ENCODE data around the gene OR2AT4.
"Not testable (repeated sequence)": the region's sequence is repeated elsewhere in the genome, so short reads cannot be mapped to it uniquely, and the experiment has no call there.

The OR2AT4 gene

DNA sequence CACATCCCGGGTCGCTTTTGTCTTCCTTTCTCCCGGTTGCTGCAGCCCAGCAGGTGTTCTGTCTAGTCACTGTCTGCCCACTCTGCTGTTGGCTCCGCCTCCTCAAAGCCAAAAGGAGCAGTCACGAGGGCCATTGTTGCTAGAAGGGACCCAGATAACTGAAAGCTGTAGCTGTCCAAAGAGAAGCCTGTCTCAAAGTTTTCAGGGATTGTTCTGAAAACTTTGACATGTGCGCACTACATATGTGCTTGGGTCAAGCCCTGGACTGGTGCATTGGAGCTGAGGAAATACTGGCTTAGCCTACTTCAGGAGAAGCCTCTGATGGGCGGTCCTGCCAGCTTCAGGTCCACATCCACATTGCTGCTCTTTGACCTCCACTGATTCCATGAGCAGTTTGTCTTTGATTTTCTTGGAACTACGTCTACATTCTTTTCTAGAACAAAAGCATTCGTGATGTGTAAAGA lies 8.8 kb upstream of the OR2AT4 start:
- Histone ChIP-seq H3K27me3 (ENCODE audit: control insufficient read depth in 2 of 2, insufficient read depth in 2 of 2, low read length in 2 of 2) (no peaks in the 10 kb centered on the region), H3K27ac (ENCODE audit: low read depth in 2 of 2, low read length in 2 of 2) (no peak overlapping the region), H3K4me1 (ENCODE audit: control insufficient read depth in 2 of 2, insufficient read depth in 2 of 2, low read length in 2 of 2) (no peaks in the 10 kb centered on the region), H3K4me3 (ENCODE audit: low read length in 2 of 2) (no peak overlapping the region), H3K9me3 (ENCODE audit: control insufficient read depth in 2 of 2, low read length in 2 of 2) (no peaks in the 10 kb centered on the region), H3K9ac (ENCODE audit: low read depth in 1 of 2, low read length in 2 of 2) (no peak overlapping the region), H3K36me3 (ENCODE audit: control insufficient read depth in 2 of 2, insufficient read depth in 2 of 2, low read length in 2 of 2) (no peaks in the 10 kb centered on the region)

DNA sequence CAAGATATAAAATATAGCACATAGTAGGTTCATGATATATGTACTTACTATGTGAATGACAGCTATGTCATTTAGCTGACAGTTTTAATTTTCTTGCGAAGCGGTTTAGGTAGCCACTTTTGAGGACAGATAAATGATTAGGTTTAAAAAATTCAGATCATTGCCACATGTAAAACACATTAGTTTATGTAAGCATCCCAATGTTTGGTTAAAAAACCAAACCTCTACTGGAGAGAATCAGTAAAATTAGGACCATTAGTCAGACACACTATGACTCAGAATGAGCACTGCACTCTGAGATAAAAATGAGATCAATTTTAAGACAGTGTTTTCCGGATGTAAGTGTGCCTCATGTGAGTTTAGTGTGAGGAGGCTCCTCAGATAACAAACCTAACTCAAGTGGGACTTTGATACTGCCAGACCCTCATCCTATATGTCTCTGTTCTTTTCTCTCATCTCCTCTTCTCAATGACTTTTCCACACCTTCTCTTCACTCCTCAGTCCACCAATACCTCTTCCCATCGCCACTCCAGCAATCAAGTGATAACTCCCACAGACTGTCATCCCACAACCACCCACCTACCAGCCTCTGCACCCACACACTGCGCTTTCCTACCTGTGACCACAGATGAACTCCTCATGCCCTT lies 6.8 kb upstream of the OR2AT4 start:
- no peaks in the 10 kb centered on the region for H3K36me3 ChIP-seq (ENCODE audit: control insufficient read depth in 2 of 2, insufficient read depth in 2 of 2, low read length in 2 of 2)
- H3K4me3 ChIP-seq (ENCODE audit: low read length in 2 of 2): no peak overlapping the region
- H3K27me3 ChIP-seq (ENCODE audit: control insufficient read depth in 2 of 2, insufficient read depth in 2 of 2, low read length in 2 of 2): no peaks in the 10 kb centered on the region
- H3K4me1 ChIP-seq (ENCODE audit: control insufficient read depth in 2 of 2, insufficient read depth in 2 of 2, low read length in 2 of 2): no peaks in the 10 kb centered on the region
- H3K9me3 ChIP-seq (ENCODE audit: control insufficient read depth in 2 of 2, low read length in 2 of 2): no peaks in the 10 kb centered on the region
- no peak overlapping the region for H3K9ac ChIP-seq (ENCODE audit: low read depth in 1 of 2, low read length in 2 of 2)
- H3K27ac ChIP-seq (ENCODE audit: low read depth in 2 of 2, low read length in 2 of 2): no peak overlapping the region

DNA sequence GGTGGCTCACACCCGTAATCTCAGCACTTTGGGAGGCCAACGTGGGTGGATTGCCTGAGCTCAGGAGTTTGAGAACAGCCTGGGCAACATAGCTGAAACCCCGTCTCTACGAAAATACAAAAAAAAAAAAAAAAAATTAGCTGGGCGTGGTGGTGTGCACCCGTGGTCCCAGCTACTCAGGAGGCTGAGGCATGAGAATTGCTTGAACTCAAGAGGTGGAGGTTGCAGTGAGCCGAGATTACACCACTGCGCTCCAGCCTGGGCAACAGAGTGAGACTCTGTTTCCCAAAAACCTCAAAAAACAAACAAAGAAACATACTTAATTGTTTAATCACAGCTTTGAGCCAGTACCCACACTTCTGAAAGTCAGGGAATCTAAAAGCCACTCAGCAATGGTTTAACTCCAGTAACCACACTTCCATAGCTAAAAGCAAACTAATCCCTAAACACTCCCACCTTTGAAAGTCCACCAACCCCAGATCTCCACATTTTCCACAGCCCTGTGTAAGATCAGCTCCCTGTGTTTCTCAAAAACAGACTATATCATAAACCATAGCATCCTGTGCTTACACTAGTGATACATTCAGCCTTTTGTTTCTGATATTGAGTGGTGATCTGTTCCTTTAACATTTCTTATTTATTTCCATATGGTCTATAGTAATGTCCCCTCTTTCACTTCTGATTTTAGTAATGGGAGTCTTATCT lies 4.9 kb upstream of the OR2AT4 start:
- Histone ChIP-seq H3K4me3 (ENCODE audit: low read length in 2 of 2) (no peak overlapping the region), H3K27ac (ENCODE audit: low read depth in 2 of 2, low read length in 2 of 2) (no peak overlapping the region), H3K9ac (ENCODE audit: low read depth in 1 of 2, low read length in 2 of 2) (no peak overlapping the region)

DNA sequence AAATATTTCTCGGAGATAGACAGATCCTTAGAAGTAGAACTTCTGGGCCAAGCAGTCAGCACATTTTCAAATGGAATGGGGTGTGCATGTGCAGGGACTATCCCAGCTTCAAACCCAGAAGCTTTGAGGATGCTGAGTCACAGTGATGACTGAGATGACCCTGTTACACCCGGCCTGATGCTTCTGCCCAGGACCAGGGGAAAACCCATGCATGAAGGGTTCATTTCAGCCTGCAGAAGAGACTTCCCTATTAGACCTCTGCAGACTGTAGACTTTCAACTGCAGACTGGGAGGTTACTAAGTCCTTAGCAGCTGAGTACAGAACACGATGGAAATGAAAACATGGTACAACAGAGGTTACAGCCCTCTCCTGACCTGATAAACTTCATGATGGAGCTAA lies 3.6 kb upstream of the OR2AT4 start:
- Histone ChIP-seq H3K27ac (ENCODE audit: low read depth in 2 of 2, low read length in 2 of 2) (no peak overlapping the region), H3K9ac (ENCODE audit: low read depth in 1 of 2, low read length in 2 of 2) (no peak overlapping the region), H3K36me3 (ENCODE audit: control insufficient read depth in 2 of 2, insufficient read depth in 2 of 2, low read length in 2 of 2) (no peaks in the 10 kb centered on the region), H3K4me3 (ENCODE audit: low read length in 2 of 2) (no peak overlapping the region), H3K4me1 (ENCODE audit: control insufficient read depth in 2 of 2, insufficient read depth in 2 of 2, low read length in 2 of 2) (no peaks in the 10 kb centered on the region), H3K27me3 (ENCODE audit: control insufficient read depth in 2 of 2, insufficient read depth in 2 of 2, low read length in 2 of 2) (no peaks in the 10 kb centered on the region), H3K9me3 (ENCODE audit: control insufficient read depth in 2 of 2, low read length in 2 of 2) (no peaks in the 10 kb centered on the region)

More for the DNA sequence above, 4.9 kb upstream of the OR2AT4 start:
- Histone ChIP-seq H3K27me3 (ENCODE audit: control insufficient read depth in 2 of 2, insufficient read depth in 2 of 2, low read length in 2 of 2) (no peaks in the 10 kb centered on the region), H3K4me1 (ENCODE audit: control insufficient read depth in 2 of 2, insufficient read depth in 2 of 2, low read length in 2 of 2) (no peaks in the 10 kb centered on the region), H3K9me3 (ENCODE audit: control insufficient read depth in 2 of 2, low read length in 2 of 2) (no peaks in the 10 kb centered on the region), H3K36me3 (ENCODE audit: control insufficient read depth in 2 of 2, insufficient read depth in 2 of 2, low read length in 2 of 2) (no peaks in the 10 kb centered on the region)

DNA sequence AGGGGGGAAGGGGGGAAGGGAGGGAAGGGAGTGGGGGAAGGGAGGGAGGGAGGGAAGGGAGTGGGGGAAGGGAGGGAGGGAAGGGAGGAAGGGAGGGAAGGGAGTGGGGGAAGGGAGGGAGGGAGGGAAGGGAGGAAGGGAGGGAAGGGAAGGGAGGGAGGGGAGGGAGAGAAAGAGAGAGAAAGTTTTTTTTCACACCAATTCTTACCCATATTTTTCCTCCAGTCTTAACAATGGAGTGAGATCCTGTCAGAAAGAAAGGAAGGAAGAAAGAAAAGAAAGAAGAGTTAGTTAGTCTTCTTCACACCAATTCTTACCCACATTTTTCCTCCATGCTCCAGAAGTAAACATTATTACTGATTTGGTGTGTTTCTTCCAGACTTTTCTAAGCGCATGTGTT lies 3.0 kb upstream of the OR2AT4 start:
- Histone ChIP-seq H3K4me3 (ENCODE audit: low read length in 2 of 2) (no peak overlapping the region), H3K4me1 (ENCODE audit: control insufficient read depth in 2 of 2, insufficient read depth in 2 of 2, low read length in 2 of 2) (no peaks in the 10 kb centered on the region), H3K27me3 (ENCODE audit: control insufficient read depth in 2 of 2, insufficient read depth in 2 of 2, low read length in 2 of 2) (peaks cover 0 to 4% of the 10 kb centered on the region in 2 donors), H3K9me3 (ENCODE audit: control insufficient read depth in 2 of 2, low read length in 2 of 2) (no peaks in the 10 kb centered on the region), H3K9ac (ENCODE audit: low read depth in 1 of 2, low read length in 2 of 2) (no peak overlapping the region), H3K36me3 (ENCODE audit: control insufficient read depth in 2 of 2, insufficient read depth in 2 of 2, low read length in 2 of 2) (no peaks in the 10 kb centered on the region), H3K27ac (ENCODE audit: low read depth in 2 of 2, low read length in 2 of 2) (no peak overlapping the region)

DNA sequence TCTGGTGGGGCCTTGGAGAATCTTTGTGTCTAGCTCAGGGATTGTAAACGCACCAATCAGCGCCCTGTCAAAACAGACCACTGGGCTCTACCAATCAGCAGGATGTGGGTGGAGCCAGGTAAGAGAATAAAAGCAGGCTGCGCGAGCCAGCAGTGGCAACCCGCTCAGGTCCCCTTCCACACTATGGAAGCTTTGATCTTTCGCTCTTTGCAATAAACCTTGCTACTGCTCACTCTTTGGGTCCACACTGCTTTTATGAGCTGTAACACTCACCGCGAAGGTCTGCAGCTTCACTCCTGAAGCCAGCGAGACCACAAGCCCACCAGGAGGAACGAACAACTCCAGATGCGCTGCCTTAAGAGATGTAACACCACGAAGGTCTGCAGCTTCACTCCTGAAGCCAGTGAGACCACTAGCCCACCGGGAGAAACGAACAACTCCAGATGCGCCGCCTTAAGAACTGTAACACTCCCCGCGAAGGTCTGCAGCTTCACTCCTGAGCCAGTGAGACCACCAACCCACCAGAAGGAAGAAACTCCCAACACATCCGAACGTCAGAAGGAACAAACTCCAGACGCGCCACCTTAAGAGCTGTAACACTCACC lies 2.3 kb upstream of the OR2AT4 start:
- not testable (repeated sequence) for H3K27ac ChIP-seq (ENCODE audit: low read depth in 2 of 2, low read length in 2 of 2); H3K27me3 ChIP-seq (ENCODE audit: control insufficient read depth in 2 of 2, insufficient read depth in 2 of 2, low read length in 2 of 2); H3K9ac ChIP-seq (ENCODE audit: low read depth in 1 of 2, low read length in 2 of 2); H3K4me1 ChIP-seq (ENCODE audit: control insufficient read depth in 2 of 2, insufficient read depth in 2 of 2, low read length in 2 of 2); H3K36me3 ChIP-seq (ENCODE audit: control insufficient read depth in 2 of 2, insufficient read depth in 2 of 2, low read length in 2 of 2); H3K4me3 ChIP-seq (ENCODE audit: low read length in 2 of 2); H3K9me3 ChIP-seq (ENCODE audit: control insufficient read depth in 2 of 2, low read length in 2 of 2)

DNA sequence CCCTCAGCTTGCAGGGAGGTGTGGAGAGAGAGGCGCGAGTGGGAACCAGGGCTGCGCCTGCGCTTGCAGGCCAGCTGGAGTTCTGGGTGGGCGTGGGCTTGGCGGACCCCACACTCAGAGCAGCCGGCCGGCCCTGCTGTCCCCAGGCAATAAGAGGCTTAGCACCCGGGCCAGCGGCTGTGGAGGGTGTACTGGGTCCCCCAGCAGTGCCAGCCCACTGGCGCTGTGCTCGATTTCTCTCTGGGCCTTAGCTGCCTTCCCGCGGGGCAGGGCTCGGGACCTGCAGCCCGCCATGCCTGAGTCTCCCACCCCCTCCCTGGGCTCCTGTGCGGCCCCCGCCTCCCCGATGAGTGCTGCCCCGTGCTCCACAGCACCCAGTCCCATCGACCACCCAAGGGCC lies 1.5 kb upstream of the OR2AT4 start:
- not testable (repeated sequence) for H3K36me3 ChIP-seq (ENCODE audit: control insufficient read depth in 2 of 2, insufficient read depth in 2 of 2, low read length in 2 of 2); H3K27me3 ChIP-seq (ENCODE audit: control insufficient read depth in 2 of 2, insufficient read depth in 2 of 2, low read length in 2 of 2); H3K4me1 ChIP-seq (ENCODE audit: control insufficient read depth in 2 of 2, insufficient read depth in 2 of 2, low read length in 2 of 2); H3K9me3 ChIP-seq (ENCODE audit: control insufficient read depth in 2 of 2, low read length in 2 of 2); H3K9ac ChIP-seq (ENCODE audit: low read depth in 1 of 2, low read length in 2 of 2); H3K27ac ChIP-seq (ENCODE audit: low read depth in 2 of 2, low read length in 2 of 2); H3K4me3 ChIP-seq (ENCODE audit: low read length in 2 of 2)

DNA sequence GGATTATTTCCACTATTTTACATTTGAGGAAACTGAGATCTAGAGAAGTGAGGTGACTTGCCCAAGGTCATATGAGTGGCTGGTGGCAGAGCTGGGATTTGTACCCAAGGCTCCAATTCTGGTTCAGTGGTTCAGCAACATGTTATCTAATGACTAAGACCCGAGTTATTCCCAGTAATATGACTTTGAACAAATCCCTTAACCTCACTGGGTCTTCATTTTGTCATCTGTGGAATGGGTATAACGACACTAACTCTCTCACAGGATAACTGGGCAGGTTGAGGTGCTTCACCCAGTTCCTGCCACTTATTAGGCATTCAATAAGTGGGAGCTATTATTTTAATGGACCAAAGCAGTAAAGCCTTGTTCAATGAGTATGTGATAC lies 489 bp upstream of the OR2AT4 start:
- Histone ChIP-seq H3K4me3 (ENCODE audit: low read length in 2 of 2) (no peak overlapping the region), H3K27ac (ENCODE audit: low read depth in 2 of 2, low read length in 2 of 2) (no peak overlapping the region), H3K27me3 (ENCODE audit: control insufficient read depth in 2 of 2, insufficient read depth in 2 of 2, low read length in 2 of 2) (peaks cover 0 to 5% of the 10 kb centered on the region in 2 donors)

DNA sequence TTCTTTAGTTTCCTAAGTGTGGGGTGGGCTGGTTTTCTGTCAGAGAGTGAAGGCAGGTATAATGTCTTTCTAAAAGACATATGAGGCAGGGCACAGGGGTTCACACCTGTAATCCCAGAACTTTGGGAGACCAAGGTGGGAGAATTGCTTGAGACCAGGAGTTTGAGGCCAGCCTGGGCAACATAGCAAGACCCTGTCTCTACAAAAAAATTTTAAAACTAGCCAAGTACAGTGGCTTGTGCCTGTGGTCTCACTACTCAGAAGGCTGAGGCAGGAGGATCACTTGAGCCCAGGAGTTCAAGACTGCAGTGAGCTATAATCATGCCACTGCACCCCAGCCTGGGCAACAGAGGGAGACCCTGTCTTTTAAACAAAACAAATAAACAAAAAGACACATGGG lies 2.3 kb downstream of the OR2AT4 start:
- H3K36me3 ChIP-seq (ENCODE audit: control insufficient read depth in 2 of 2, insufficient read depth in 2 of 2, low read length in 2 of 2); H3K27ac ChIP-seq (ENCODE audit: low read depth in 2 of 2, low read length in 2 of 2); H3K27me3 ChIP-seq (ENCODE audit: control insufficient read depth in 2 of 2, insufficient read depth in 2 of 2, low read length in 2 of 2): not testable (repeated sequence)

More for the DNA sequence above, 489 bp upstream of the OR2AT4 start:
- Histone ChIP-seq H3K4me1 (ENCODE audit: control insufficient read depth in 2 of 2, insufficient read depth in 2 of 2, low read length in 2 of 2) (no peaks in the 10 kb centered on the region), H3K9ac (ENCODE audit: low read depth in 1 of 2, low read length in 2 of 2) (no peak overlapping the region), H3K9me3 (ENCODE audit: control insufficient read depth in 2 of 2, low read length in 2 of 2) (no peaks in the 10 kb centered on the region), H3K36me3 (ENCODE audit: control insufficient read depth in 2 of 2, insufficient read depth in 2 of 2, low read length in 2 of 2) (no peaks in the 10 kb centered on the region)

DNA sequence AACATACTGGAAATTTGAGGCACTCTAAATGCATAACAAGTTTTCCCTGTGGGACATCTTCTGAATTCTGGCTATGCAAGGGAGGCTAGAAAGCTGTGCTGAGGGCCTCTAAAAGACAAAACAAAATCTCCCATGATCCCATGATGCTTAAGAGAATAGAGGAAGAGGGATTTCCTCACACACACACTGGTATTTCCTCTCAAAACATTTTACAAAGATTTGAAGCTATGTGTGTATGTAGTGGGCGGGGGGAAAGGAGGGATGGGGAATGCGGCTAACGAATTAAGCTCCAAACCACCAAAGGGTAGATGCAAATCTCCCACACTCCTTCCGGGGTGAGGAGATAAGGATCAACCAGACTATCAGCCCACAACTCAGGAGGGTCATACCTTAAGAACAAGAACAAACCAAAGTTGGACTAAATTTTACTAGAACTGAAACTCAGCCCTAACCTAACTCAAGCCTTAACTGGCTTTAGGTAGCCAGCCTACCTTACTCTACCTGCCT lies 6.0 kb downstream of the OR2AT4 start:
- Histone ChIP-seq H3K27me3 (ENCODE audit: control insufficient read depth in 2 of 2, insufficient read depth in 2 of 2, low read length in 2 of 2) (peaks cover 0 to 5% of the 10 kb centered on the region in 2 donors), H3K27ac (ENCODE audit: low read depth in 2 of 2, low read length in 2 of 2) (no peak overlapping the region), H3K4me1 (ENCODE audit: control insufficient read depth in 2 of 2, insufficient read depth in 2 of 2, low read length in 2 of 2) (no peaks in the 10 kb centered on the region), H3K9ac (ENCODE audit: low read depth in 1 of 2, low read length in 2 of 2) (no peak overlapping the region), H3K4me3 (ENCODE audit: low read length in 2 of 2) (no peak overlapping the region), H3K36me3 (ENCODE audit: control insufficient read depth in 2 of 2, insufficient read depth in 2 of 2, low read length in 2 of 2) (no peaks in the 10 kb centered on the region), H3K9me3 (ENCODE audit: control insufficient read depth in 2 of 2, low read length in 2 of 2) (peaks cover 0 to 4% of the 10 kb centered on the region in 2 donors)

More for the DNA sequence above, 2.3 kb downstream of the OR2AT4 start:
- H3K9ac ChIP-seq (ENCODE audit: low read depth in 1 of 2, low read length in 2 of 2); H3K4me3 ChIP-seq (ENCODE audit: low read length in 2 of 2); H3K4me1 ChIP-seq (ENCODE audit: control insufficient read depth in 2 of 2, insufficient read depth in 2 of 2, low read length in 2 of 2); H3K9me3 ChIP-seq (ENCODE audit: control insufficient read depth in 2 of 2, low read length in 2 of 2): not testable (repeated sequence)

Measured in mucosa of rectum (tissue), 2 donors.